ENCODE data around the gene MEPCE.
"Not testable (repeated sequence)": the region's sequence is repeated elsewhere in the genome, so short reads cannot be mapped to it uniquely, and the experiment has no call there.

The MEPCE gene

GRCh38 chr7:100435401-100436304 is 6.0 kb downstream of the MEPCE start:
- peak overlapping the region; percentile 74; the same call in 1 of the 2 replicates for H2AFZ ChIP-seq (ENCODE audit: low read length)
- TF ChIP-seq EZH2 (optimal IDR thresholded peaks at IDR 0.05; ENCODE audit: low read depth, low read length) (no peak), EZH2phosphoT487 (IDR thresholded peaks at IDR 0.05; ENCODE audit: low read length) (no peak), CTCF (IDR thresholded peaks at IDR 0.05; ENCODE audit: low read length) (no peak)
- H3K27me3 ChIP-seq (replicated peaks; ENCODE audit: insufficient read depth, low read length) = no peaks in the 10 kb centered on the region
- peaks cover 11% of the 10 kb centered on the region; the same call in 1 of the 2 replicates for H3K36me3 ChIP-seq (replicated peaks; ENCODE audit: insufficient read depth, low read length)
- peak; percentile 64 for DNase-seq
- H3K79me2 ChIP-seq (ENCODE audit: low read length) = peaks cover 51% of the 10 kb centered on the region
- no peaks in the 10 kb centered on the region for H3K9me3 ChIP-seq (replicated peaks; ENCODE audit: insufficient read depth, low read length)
- H4K20me1 ChIP-seq (ENCODE audit: insufficient read depth, low read length) = no peaks in the 10 kb centered on the region
- peaks cover 15% of the 10 kb centered on the region; the same call in 1 of the 2 replicates for H3K4me1 ChIP-seq (ENCODE audit: low read length)
- H3F3A ChIP-seq (ENCODE audit: insufficient read depth, low read length) = peaks cover 44% of the 10 kb centered on the region
- H3K27ac ChIP-seq (ENCODE audit: low read length) = peak overlapping the region; percentile 94
- peak overlapping the region; percentile 98 for H3K9ac ChIP-seq (ENCODE audit: low read length)
- H3K4me2 ChIP-seq (ENCODE audit: low read depth, low read length) = peak overlapping the region; percentile 87
- no peaks in the 10 kb centered on the region for H3K9me2 ChIP-seq (replicated peaks; ENCODE audit: insufficient read depth, low read length)
- H3K4me3 ChIP-seq (ENCODE audit: low read length) = peak overlapping the region; percentile 99

- H3K27ac ChIP-seq (ENCODE audit: low read length) = no peak overlapping the region
- no peak for DNase-seq
- no peak for TF ChIP-seq EZH2phosphoT487 (IDR thresholded peaks at IDR 0.05; ENCODE audit: low read length)
- no peak for TF ChIP-seq CTCF (IDR thresholded peaks at IDR 0.05; ENCODE audit: low read length)
- no peak for TF ChIP-seq EZH2 (optimal IDR thresholded peaks at IDR 0.05; ENCODE audit: low read depth, low read length)
- peaks cover 11% of the 10 kb centered on the region; the same call in 1 of the 2 replicates for H3K36me3 ChIP-seq (replicated peaks; ENCODE audit: insufficient read depth, low read length)
- H3K79me2 ChIP-seq (ENCODE audit: low read length) = peaks cover 35% of the 10 kb centered on the region
- peaks cover 28% of the 10 kb centered on the region for H3F3A ChIP-seq (ENCODE audit: insufficient read depth, low read length)
- no peaks in the 10 kb centered on the region for H3K9me2 ChIP-seq (replicated peaks; ENCODE audit: insufficient read depth, low read length)
- H4K20me1 ChIP-seq (ENCODE audit: insufficient read depth, low read length) = no peaks in the 10 kb centered on the region
- H3K4me3 ChIP-seq (ENCODE audit: low read length) = no peak overlapping the region
- no peak overlapping the region for H3K4me2 ChIP-seq (ENCODE audit: low read depth, low read length)
- 0 out of 2 replicates have a peak, but pooled peaks cover 12% of the 10 kb centered on the region for H3K4me1 ChIP-seq (ENCODE audit: low read length)
- no peak overlapping the region for H3K9ac ChIP-seq (ENCODE audit: low read length)
- H3K9me3 ChIP-seq (replicated peaks; ENCODE audit: insufficient read depth, low read length) = no peaks in the 10 kb centered on the region
- H2AFZ ChIP-seq (ENCODE audit: low read length) = no peak overlapping the region
- H3K27me3 ChIP-seq (replicated peaks; ENCODE audit: insufficient read depth, low read length) = no peaks in the 10 kb centered on the region
These were observed 7.8 kb downstream of the MEPCE start for GRCh38 chr7:100437150-100438100.

- H3K4me1 ChIP-seq (ENCODE audit: low read length) = 0 out of 2 replicates have a peak, but pooled peaks cover 12% of the 10 kb centered on the region
- peaks cover 21% of the 10 kb centered on the region; the same call in 1 of the 2 replicates for H3F3A ChIP-seq (ENCODE audit: insufficient read depth, low read length)
- TF ChIP-seq EZH2 (optimal IDR thresholded peaks at IDR 0.05; ENCODE audit: low read depth, low read length) = no peak
- no peak for TF ChIP-seq EZH2phosphoT487 (IDR thresholded peaks at IDR 0.05; ENCODE audit: low read length)
- TF ChIP-seq CTCF (IDR thresholded peaks at IDR 0.05; ENCODE audit: low read length) = no peak
- DNase-seq = no peak
- no peaks in the 10 kb centered on the region for H4K20me1 ChIP-seq (ENCODE audit: insufficient read depth, low read length)
- no peaks in the 10 kb centered on the region for H3K27me3 ChIP-seq (replicated peaks; ENCODE audit: insufficient read depth, low read length)
- peaks cover 27% of the 10 kb centered on the region for H3K79me2 ChIP-seq (ENCODE audit: low read length)
- H3K9me2 ChIP-seq (replicated peaks; ENCODE audit: insufficient read depth, low read length) = no peaks in the 10 kb centered on the region
- H3K9ac ChIP-seq (ENCODE audit: low read length) = no peak overlapping the region
- H3K4me2 ChIP-seq (ENCODE audit: low read depth, low read length) = no peak overlapping the region
- no peak overlapping the region for H2AFZ ChIP-seq (ENCODE audit: low read length)
- no peak overlapping the region for H3K4me3 ChIP-seq (ENCODE audit: low read length)
- H3K27ac ChIP-seq (ENCODE audit: low read length) = no peak overlapping the region
- no peaks in the 10 kb centered on the region for H3K9me3 ChIP-seq (replicated peaks; ENCODE audit: insufficient read depth, low read length)
- H3K36me3 ChIP-seq (replicated peaks; ENCODE audit: insufficient read depth, low read length) = peaks cover 10% of the 10 kb centered on the region; the same call in 1 of the 2 replicates
These were observed 8.5 kb downstream of the MEPCE start for GRCh38 chr7:100438172-100438571.

- H3K9ac ChIP-seq (ENCODE audit: low read length); H3K9me3 ChIP-seq (replicated peaks; ENCODE audit: insufficient read depth, low read length); H3K9me2 ChIP-seq (replicated peaks; ENCODE audit: insufficient read depth, low read length); H3K27me3 ChIP-seq (replicated peaks; ENCODE audit: insufficient read depth, low read length); H2AFZ ChIP-seq (ENCODE audit: low read length); H3K4me3 ChIP-seq (ENCODE audit: low read length); H3K4me2 ChIP-seq (ENCODE audit: low read depth, low read length); H3K27ac ChIP-seq (ENCODE audit: low read length); DNase-seq; H4K20me1 ChIP-seq (ENCODE audit: insufficient read depth, low read length); H3K36me3 ChIP-seq (replicated peaks; ENCODE audit: insufficient read depth, low read length): not testable (repeated sequence)
- Histone ChIP-seq H3K79me2 (ENCODE audit: low read length) (peaks cover 22% of the 10 kb centered on the region), H3F3A (ENCODE audit: insufficient read depth, low read length) (peaks cover 17% of the 10 kb centered on the region; the same call in 1 of the 2 replicates), H3K4me1 (ENCODE audit: low read length) (0 out of 2 replicates have a peak, but pooled peaks cover 12% of the 10 kb centered on the region)
These were observed 9.1 kb downstream of the MEPCE start for GRCh38 chr7:100438731-100439130.
